Measurements from ENCODE around the gene ZDHHC14.
A peak's percentile ranks its signal among the peaks of the same experiment; 100 is the strongest.
"Not testable (repeated sequence)": the region's sequence is repeated elsewhere in the genome, so short reads cannot be mapped to it uniquely, and the experiment has no call there.

ZDHHC14 gene

GRCh38 chr6:157379656-157380457 is 1.1 kb upstream of the ZDHHC14 start:
- H3K4me3 ChIP-seq (ENCODE audit: low read depth, low read length) = peak overlapping the region; percentile 71

GRCh38 chr6:157380458-157380778 is 572 bp upstream of the ZDHHC14 start:
- H3K4me3 ChIP-seq (ENCODE audit: low read depth, low read length) = peak overlapping the region; percentile 71

GRCh38 chr6:157381631-157382621 is 936 bp downstream of the ZDHHC14 start:
- H3K4me3 ChIP-seq (ENCODE audit: low read depth, low read length) = peak overlapping the region; percentile 71

- H3K4me3 ChIP-seq (ENCODE audit: low read depth, low read length) = no peak overlapping the region
Observed at GRCh38 chr6:157382821-157383220, 1.8 kb downstream of the ZDHHC14 start.

- H3K4me3 ChIP-seq (ENCODE audit: low read depth, low read length) = no peak overlapping the region
Observed at GRCh38 chr6:157383471-157383870, 2.5 kb downstream of the ZDHHC14 start.

- not testable (repeated sequence) for H3K4me3 ChIP-seq (ENCODE audit: low read depth, low read length)
Observed at GRCh38 chr6:157384962-157385361, 4.0 kb downstream of the ZDHHC14 start.

GRCh38 chr6:157385482-157385881 is 4.5 kb downstream of the ZDHHC14 start:
- H3K4me3 ChIP-seq (ENCODE audit: low read depth, low read length) = no peak overlapping the region

GRCh38 chr6:157386023-157386422 is 5.0 kb downstream of the ZDHHC14 start:
- no peak overlapping the region for H3K4me3 ChIP-seq (ENCODE audit: low read depth, low read length)

- no peak overlapping the region for H3K4me3 ChIP-seq (ENCODE audit: low read depth, low read length)
Observed at GRCh38 chr6:157386454-157386853, 5.5 kb downstream of the ZDHHC14 start.

- no peak overlapping the region for H3K4me3 ChIP-seq (ENCODE audit: low read depth, low read length)
Observed at GRCh38 chr6:157388924-157389323, 7.9 kb downstream of the ZDHHC14 start.

GRCh38 chr6:157390273-157391060 is 9.5 kb downstream of the ZDHHC14 start:
- H3K4me3 ChIP-seq (ENCODE audit: low read depth, low read length) = no peak overlapping the region

- no peak overlapping the region for H3K4me3 ChIP-seq (ENCODE audit: low read depth, low read length)
Observed at GRCh38 chr6:157392927-157393668, 12.1 kb downstream of the ZDHHC14 start.

- H3K4me3 ChIP-seq (ENCODE audit: low read depth, low read length) = no peak overlapping the region
Observed at GRCh38 chr6:157393669-157394327, 12.8 kb downstream of the ZDHHC14 start.

GRCh38 chr6:157395199-157395598 is 14.2 kb downstream of the ZDHHC14 start:
- H3K4me3 ChIP-seq (ENCODE audit: low read depth, low read length) = not testable (repeated sequence)

GRCh38 chr6:157396026-157396425 is 15.0 kb downstream of the ZDHHC14 start:
- no peak overlapping the region for H3K4me3 ChIP-seq (ENCODE audit: low read depth, low read length)

- H3K4me3 ChIP-seq (ENCODE audit: low read depth, low read length) = no peak overlapping the region
Observed at GRCh38 chr6:157397660-157398059, 16.7 kb downstream of the ZDHHC14 start.

GRCh38 chr6:157398151-157398550 is 17.2 kb downstream of the ZDHHC14 start:
- H3K4me3 ChIP-seq (ENCODE audit: low read depth, low read length) = no peak overlapping the region

- no peak overlapping the region for H3K4me3 ChIP-seq (ENCODE audit: low read depth, low read length)
Observed at GRCh38 chr6:157400676-157401075, 19.7 kb downstream of the ZDHHC14 start.

GRCh38 chr6:157401734-157402338 is 20.8 kb downstream of the ZDHHC14 start:
- no peak overlapping the region for H3K4me3 ChIP-seq (ENCODE audit: low read depth, low read length)
